Measurements from ENCODE around the gene DCAF16. TPM values are rescaled to one million over a fixed set of nuclear protein-coding genes. Genes with fewer than 3 reads are reported as not detected.

DCAF16 gene
- total and polyA plus RNA-seq, 4 donors = 33.2 to 49.6 (median 42.5) TPM

DNA sequence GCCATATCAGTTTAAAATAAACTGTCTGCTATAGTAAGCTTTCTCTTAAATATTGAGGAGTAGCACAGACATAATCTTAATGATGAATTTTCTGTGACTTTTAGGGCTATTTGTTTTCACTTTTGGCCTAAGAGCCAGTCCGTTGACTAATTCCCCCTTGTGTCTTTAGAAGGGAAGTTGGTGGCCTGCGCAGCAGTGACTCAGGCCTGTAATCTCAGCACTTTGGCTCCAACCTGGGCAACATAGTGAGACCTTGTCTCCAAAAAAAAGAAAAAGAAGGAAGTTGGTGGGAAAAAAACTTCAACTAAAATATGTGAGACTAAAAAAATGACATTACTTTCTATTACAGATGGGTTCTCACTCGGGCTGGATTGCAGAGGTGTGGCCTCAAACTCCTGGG lies 3.6 kb upstream of the DCAF16 start:
- WGBS (ENCODE audit: insufficient coverage) = 100% methylated on average over 1 of the region's 3 CpGs
- no peaks in the 10 kb centered on the region for H3K27me3 ChIP-seq (ENCODE audit: control insufficient read depth, insufficient read depth, low read length)
- H3K27ac ChIP-seq (ENCODE audit: low read depth, low read length) = no peak overlapping the region
- H3K9me3 ChIP-seq (ENCODE audit: control insufficient read depth, insufficient read depth, low read length) = no peaks in the 10 kb centered on the region
- H3K36me3 ChIP-seq (ENCODE audit: control insufficient read depth, insufficient read depth, low read length) = no peaks in the 10 kb centered on the region
- H3K4me3 ChIP-seq (ENCODE audit: low read depth, low read length) = no peak overlapping the region
- no peak for DNase-seq (ENCODE audit: low read depth in 4 of 6, low spot score in 6 of 6)
- peaks cover 5% of the 10 kb centered on the region for H3K4me1 ChIP-seq (ENCODE audit: control insufficient read depth, insufficient read depth, low read length)

DNA sequence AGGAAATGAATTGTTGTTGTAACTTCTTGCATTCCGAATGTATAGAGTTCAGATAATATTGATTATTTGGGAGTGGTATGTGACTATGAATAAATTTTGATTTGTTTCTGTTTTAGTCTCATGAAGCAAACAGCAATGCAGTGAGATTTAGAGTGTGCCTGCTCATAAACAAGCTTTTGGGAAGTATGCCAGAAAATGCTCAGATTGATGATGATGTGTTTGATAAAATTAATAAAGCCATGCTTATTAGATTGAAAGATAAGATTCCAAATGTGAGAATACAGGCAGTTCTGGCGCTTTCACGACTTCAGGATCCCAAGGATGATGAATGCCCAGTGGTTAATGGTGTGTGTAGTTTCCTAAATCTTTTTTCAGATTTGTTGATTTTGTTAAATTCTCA lies 2.2 kb upstream of the DCAF16 start:
- Histone ChIP-seq H3K27ac (ENCODE audit: low read depth, low read length) (no peak overlapping the region), H3K9me3 (ENCODE audit: control insufficient read depth, insufficient read depth, low read length) (no peaks in the 10 kb centered on the region), H3K4me1 (ENCODE audit: control insufficient read depth, insufficient read depth, low read length) (peaks cover 10% of the 10 kb centered on the region), H3K27me3 (ENCODE audit: control insufficient read depth, insufficient read depth, low read length) (no peaks in the 10 kb centered on the region), H3K36me3 (ENCODE audit: control insufficient read depth, insufficient read depth, low read length) (no peaks in the 10 kb centered on the region), H3K4me3 (ENCODE audit: low read depth, low read length) (peak overlapping the region; percentile 16)
- no peak for DNase-seq (ENCODE audit: low read depth in 4 of 6, low spot score in 6 of 6)
- WGBS (ENCODE audit: insufficient coverage) = 69% methylated on average over 2 of the region's 3 CpGs

DNA sequence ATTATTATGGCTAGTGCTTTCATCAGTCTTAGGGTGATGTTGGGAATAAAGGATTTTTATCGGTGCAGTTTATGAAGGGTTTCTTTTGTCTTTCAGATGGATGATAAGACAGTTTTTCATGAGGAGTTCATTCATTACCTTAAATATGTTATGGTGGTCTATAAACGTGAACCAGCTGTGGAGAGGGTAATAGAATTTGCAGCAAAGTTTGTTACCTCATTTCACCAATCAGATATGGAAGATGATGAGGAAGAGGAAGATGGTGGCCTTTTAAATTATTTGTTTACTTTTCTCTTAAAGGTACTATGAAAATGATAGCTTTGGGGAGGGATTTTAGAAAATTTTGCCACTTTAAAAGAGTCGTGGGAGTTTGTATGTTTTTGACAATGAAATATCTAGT lies 1.6 kb upstream of the DCAF16 start:
- H3K4me1 ChIP-seq (ENCODE audit: control insufficient read depth, insufficient read depth, low read length) = peaks cover 10% of the 10 kb centered on the region
- no peak overlapping the region for H3K27ac ChIP-seq (ENCODE audit: low read depth, low read length)
- H3K4me3 ChIP-seq (ENCODE audit: low read depth, low read length) = peak overlapping the region; percentile 91
- H3K27me3 ChIP-seq (ENCODE audit: control insufficient read depth, insufficient read depth, low read length) = no peaks in the 10 kb centered on the region
- DNase-seq (ENCODE audit: low read depth in 4 of 6, low spot score in 6 of 6) = no peak
- no CpG with 5 or more reads among the region's 3 CpGs for WGBS (ENCODE audit: insufficient coverage)
- no peaks in the 10 kb centered on the region for H3K9me3 ChIP-seq (ENCODE audit: control insufficient read depth, insufficient read depth, low read length)
- H3K36me3 ChIP-seq (ENCODE audit: control insufficient read depth, insufficient read depth, low read length) = no peaks in the 10 kb centered on the region

DNA sequence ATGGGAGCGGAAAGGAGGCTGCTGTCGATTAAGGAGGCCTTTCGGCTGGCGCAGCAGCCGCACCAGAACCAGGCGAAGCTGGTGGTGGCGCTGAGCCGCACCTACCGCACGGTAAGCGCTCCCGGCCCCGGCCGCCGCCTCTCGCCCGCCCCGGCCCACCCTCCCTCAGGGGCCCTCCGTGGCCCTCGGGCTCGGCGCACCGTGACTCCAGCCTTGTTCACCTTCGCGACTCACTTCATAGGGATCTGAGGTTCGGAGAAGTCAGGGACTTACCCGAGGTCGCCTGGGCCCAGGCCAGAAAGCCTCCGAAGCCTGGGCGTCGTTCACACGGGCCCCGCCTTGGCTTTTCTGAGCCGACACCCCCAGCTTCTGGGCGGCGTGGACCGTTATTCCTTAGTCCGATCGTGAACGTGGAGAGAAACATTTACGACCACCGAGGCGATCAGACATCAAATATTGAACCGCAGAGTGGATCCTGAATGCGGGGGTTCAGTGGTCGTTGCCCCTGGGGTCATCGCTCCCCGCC lies 584 bp upstream of the DCAF16 start:
- peak overlapping the region; percentile 97 for H3K27ac ChIP-seq (ENCODE audit: low read depth, low read length)
- H3K4me1 ChIP-seq (ENCODE audit: control insufficient read depth, insufficient read depth, low read length) = peaks cover 10% of the 10 kb centered on the region
- WGBS (ENCODE audit: insufficient coverage) = under 1% methylated on average over 46 of the region's 48 CpGs
- no peaks in the 10 kb centered on the region for H3K9me3 ChIP-seq (ENCODE audit: control insufficient read depth, insufficient read depth, low read length)
- peak overlapping the region; percentile 91 for H3K4me3 ChIP-seq (ENCODE audit: low read depth, low read length)
- no peaks in the 10 kb centered on the region for H3K36me3 ChIP-seq (ENCODE audit: control insufficient read depth, insufficient read depth, low read length)
- DNase-seq (ENCODE audit: low read depth in 4 of 6, low spot score in 6 of 6) = peak in 1 of 6 donors; percentile 15
- no peaks in the 10 kb centered on the region for H3K27me3 ChIP-seq (ENCODE audit: control insufficient read depth, insufficient read depth, low read length)

DNA sequence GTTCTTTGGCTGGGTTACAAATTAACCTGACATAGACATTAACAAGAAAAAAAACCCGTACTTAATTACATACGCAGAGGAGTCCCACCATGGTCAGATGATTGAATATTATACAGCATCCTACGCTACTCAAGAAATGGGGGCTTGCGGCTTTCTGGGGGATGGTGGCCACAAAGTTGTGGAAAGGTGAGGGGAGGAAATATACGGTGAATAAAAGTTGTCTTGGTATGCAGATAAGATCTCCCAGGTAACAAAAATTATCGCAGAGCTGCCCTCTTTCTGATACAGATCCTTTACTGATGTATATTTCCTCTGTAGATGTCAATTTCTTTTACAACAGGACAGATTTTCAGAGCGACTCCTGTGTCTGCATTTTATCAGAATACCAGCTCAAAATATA lies 890 bp downstream of the DCAF16 start:
- Histone ChIP-seq H3K4me3 (ENCODE audit: low read depth, low read length) (peak overlapping the region; percentile 91), H3K27ac (ENCODE audit: low read depth, low read length) (peak overlapping the region; percentile 97)
- DNase-seq (ENCODE audit: low read depth in 4 of 6, low spot score in 6 of 6) = peak in 1 of 6 donors; percentile 10

DNA sequence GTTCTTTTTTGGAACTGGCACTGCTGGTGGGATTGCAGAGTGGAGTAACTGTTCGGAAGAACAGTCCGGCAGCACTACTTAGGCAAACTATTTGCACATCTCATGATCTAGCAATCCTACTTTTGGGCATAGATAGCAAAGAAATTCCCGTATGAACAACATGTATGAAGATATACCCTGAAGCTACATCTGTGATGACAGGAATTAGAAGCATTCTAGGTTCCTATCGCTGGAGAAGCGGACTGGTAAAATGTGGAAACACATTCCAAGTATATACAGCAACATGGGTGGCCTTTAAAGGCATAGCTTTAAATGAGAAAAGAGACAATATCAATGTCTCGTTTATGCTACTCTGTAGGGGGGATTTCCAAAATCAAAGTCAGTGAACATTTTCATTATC lies 3.1 kb downstream of the DCAF16 start:
- H3K9me3 ChIP-seq (ENCODE audit: control insufficient read depth, insufficient read depth, low read length) = no peaks in the 10 kb centered on the region
- H3K4me3 ChIP-seq (ENCODE audit: low read depth, low read length) = no peak overlapping the region
- H3K4me1 ChIP-seq (ENCODE audit: control insufficient read depth, insufficient read depth, low read length) = peaks cover 10% of the 10 kb centered on the region
- H3K27ac ChIP-seq (ENCODE audit: low read depth, low read length) = no peak overlapping the region
- WGBS (ENCODE audit: insufficient coverage) = 47% methylated on average over 3 of the region's 6 CpGs
- peaks cover 12% of the 10 kb centered on the region for H3K36me3 ChIP-seq (ENCODE audit: control insufficient read depth, insufficient read depth, low read length)
- no peaks in the 10 kb centered on the region for H3K27me3 ChIP-seq (ENCODE audit: control insufficient read depth, insufficient read depth, low read length)
- no peak for DNase-seq (ENCODE audit: low read depth in 4 of 6, low spot score in 6 of 6)

More for the DNA sequence above, 890 bp downstream of the DCAF16 start:
- no peaks in the 10 kb centered on the region for H3K36me3 ChIP-seq (ENCODE audit: control insufficient read depth, insufficient read depth, low read length)
- no peaks in the 10 kb centered on the region for H3K27me3 ChIP-seq (ENCODE audit: control insufficient read depth, insufficient read depth, low read length)
- no peaks in the 10 kb centered on the region for H3K9me3 ChIP-seq (ENCODE audit: control insufficient read depth, insufficient read depth, low read length)
- H3K4me1 ChIP-seq (ENCODE audit: control insufficient read depth, insufficient read depth, low read length) = peaks cover 10% of the 10 kb centered on the region
- WGBS (ENCODE audit: insufficient coverage) = no CpG with 5 or more reads among the region's 7 CpGs

DNA sequence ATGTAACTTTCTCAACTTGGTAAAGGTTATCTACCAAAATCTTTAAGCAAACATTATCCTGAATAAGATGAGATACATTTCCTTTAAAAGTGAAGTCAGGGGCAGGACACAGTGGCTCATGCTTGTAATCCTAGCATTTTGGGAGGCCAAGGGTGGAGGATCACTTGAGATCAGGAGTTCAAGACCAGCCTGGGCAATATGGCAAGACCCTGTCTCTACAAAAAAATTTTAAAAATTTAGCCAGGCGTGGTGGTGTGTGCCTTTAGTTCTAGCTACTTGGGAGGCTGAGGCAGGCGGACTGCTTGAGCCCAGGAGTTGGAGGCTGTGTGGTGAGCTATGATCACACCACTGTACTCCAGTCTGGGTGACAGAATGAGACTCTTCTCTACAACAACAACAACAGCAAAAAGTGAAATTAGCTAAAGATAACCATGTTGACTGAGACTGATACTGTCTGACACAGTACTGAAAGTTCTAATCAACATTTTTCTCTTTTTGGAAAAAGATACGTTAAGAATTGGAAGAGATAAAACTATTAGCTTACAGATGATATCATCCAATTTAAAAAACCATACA lies 4.9 kb downstream of the DCAF16 start:
- no peak for DNase-seq (ENCODE audit: low read depth in 4 of 6, low spot score in 6 of 6)
- H3K4me3 ChIP-seq (ENCODE audit: low read depth, low read length) = no peak overlapping the region
- no peaks in the 10 kb centered on the region for H3K9me3 ChIP-seq (ENCODE audit: control insufficient read depth, insufficient read depth, low read length)
- H3K36me3 ChIP-seq (ENCODE audit: control insufficient read depth, insufficient read depth, low read length) = peaks cover 12% of the 10 kb centered on the region
- H3K27me3 ChIP-seq (ENCODE audit: control insufficient read depth, insufficient read depth, low read length) = no peaks in the 10 kb centered on the region
- H3K27ac ChIP-seq (ENCODE audit: low read depth, low read length) = no peak overlapping the region
- 83% methylated on average over 1 of the region's 3 CpGs for WGBS (ENCODE audit: insufficient coverage)
- H3K4me1 ChIP-seq (ENCODE audit: control insufficient read depth, insufficient read depth, low read length) = peaks cover 5% of the 10 kb centered on the region

DNA sequence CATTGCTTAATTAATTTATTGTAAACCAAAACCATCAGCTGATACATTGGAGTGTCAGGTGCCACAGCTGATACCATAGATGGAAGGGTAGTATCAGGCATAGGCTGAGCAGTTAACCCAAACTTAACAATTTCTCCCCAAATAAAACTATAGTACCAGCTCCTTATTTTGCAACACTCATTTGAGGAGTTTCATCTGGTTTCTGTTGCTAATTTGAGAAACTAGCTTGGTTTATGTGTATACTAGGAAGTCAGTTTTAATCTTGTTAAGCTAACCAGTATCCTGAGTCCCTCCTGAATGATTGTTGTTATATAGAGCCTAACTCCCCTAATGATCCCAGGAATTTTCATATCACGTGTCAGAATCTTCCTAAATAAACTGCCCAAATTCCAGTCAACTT lies 12.7 kb downstream of the DCAF16 start:
- 100% methylated on average over 1 of the region's 1 CpG for WGBS (ENCODE audit: insufficient coverage)
- H3K4me1 ChIP-seq (ENCODE audit: control insufficient read depth, insufficient read depth, low read length) = no peaks in the 10 kb centered on the region
- no peak for DNase-seq (ENCODE audit: low read depth in 4 of 6, low spot score in 6 of 6)

DNA sequence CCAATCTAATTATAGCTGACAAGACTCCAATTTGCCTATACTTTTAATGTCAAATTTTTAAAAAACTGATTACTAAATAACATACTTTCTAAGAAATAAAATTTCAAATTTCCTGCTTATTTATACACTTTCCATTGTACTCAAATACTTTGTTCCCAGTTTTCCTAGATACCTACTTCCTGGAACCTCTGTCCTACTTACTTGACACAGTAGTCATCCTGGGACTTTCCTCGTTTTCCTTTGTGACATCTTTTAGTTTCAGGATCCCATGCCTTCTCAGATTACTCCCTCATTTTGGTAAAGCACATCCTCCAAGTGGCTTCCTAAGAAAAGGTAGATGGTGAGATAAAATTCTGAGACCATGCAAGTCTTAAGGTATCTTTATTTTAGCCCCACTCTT lies 15.8 kb downstream of the DCAF16 start:
- Histone ChIP-seq H3K4me1 (ENCODE audit: control insufficient read depth, insufficient read depth, low read length) (no peaks in the 10 kb centered on the region), H3K9me3 (ENCODE audit: control insufficient read depth, insufficient read depth, low read length) (no peaks in the 10 kb centered on the region), H3K27ac (ENCODE audit: low read depth, low read length) (no peak overlapping the region), H3K27me3 (ENCODE audit: control insufficient read depth, insufficient read depth, low read length) (no peaks in the 10 kb centered on the region), H3K4me3 (ENCODE audit: low read depth, low read length) (no peak overlapping the region), H3K36me3 (ENCODE audit: control insufficient read depth, insufficient read depth, low read length) (peaks cover 3% of the 10 kb centered on the region)
- WGBS (ENCODE audit: insufficient coverage) = no CpG with 5 or more reads among the region's 1 CpG
- no peak for DNase-seq (ENCODE audit: low read depth in 4 of 6, low spot score in 6 of 6)

More for the DNA sequence above, 12.7 kb downstream of the DCAF16 start:
- Histone ChIP-seq H3K9me3 (ENCODE audit: control insufficient read depth, insufficient read depth, low read length) (no peaks in the 10 kb centered on the region), H3K4me3 (ENCODE audit: low read depth, low read length) (no peak overlapping the region), H3K27me3 (ENCODE audit: control insufficient read depth, insufficient read depth, low read length) (no peaks in the 10 kb centered on the region), H3K27ac (ENCODE audit: low read depth, low read length) (no peak overlapping the region), H3K36me3 (ENCODE audit: control insufficient read depth, insufficient read depth, low read length) (peaks cover 4% of the 10 kb centered on the region)

DNA sequence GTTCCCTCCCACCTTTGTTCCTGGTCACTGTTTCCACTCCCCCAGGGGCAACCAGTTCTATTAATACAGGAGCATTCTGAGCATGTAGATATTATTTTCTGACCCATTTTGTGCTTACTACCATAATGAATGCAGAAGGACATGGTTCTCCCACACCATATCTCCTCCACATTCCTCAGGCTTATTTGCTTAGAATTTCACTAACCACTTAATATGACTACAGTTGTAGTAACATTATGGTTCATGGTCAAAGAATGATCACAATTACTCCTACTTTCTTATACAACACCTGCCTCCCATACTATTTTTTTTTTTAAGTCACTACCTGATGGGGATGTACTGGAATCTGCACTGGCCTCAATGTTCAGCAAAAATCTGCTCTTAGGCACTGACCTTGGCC lies 21.6 kb downstream of the DCAF16 start:
- no peak for DNase-seq (ENCODE audit: low read depth in 4 of 6, low spot score in 6 of 6)
- Histone ChIP-seq H3K9me3 (ENCODE audit: control insufficient read depth, insufficient read depth, low read length) (no peaks in the 10 kb centered on the region), H3K27ac (ENCODE audit: low read depth, low read length) (no peak overlapping the region), H3K36me3 (ENCODE audit: control insufficient read depth, insufficient read depth, low read length) (no peaks in the 10 kb centered on the region), H3K4me3 (ENCODE audit: low read depth, low read length) (no peak overlapping the region), H3K27me3 (ENCODE audit: control insufficient read depth, insufficient read depth, low read length) (no peaks in the 10 kb centered on the region), H3K4me1 (ENCODE audit: control insufficient read depth, insufficient read depth, low read length) (no peaks in the 10 kb centered on the region)

Data from spinal cord (tissue), 10 donors.